ENCODE results near the gene DTNB.

Gene DTNB

GRCh38 chr2:25493207-25493606 lies 180.2 kb downstream of the DTNB start:
- DNase-seq: no peak

- DNase-seq: no peak
Measured at GRCh38 chr2:25492726-25493125, 180.7 kb downstream of the DTNB start.

- no peak for DNase-seq
Measured at GRCh38 chr2:25491966-25492532, 181.3 kb downstream of the DTNB start.

- DNase-seq: no peak
Measured at GRCh38 chr2:25491003-25491696, 182.2 kb downstream of the DTNB start.

- DNase-seq: no peak
Measured at GRCh38 chr2:25490217-25490616, 183.2 kb downstream of the DTNB start.

- no peak for DNase-seq
Measured at GRCh38 chr2:25489631-25490030, 183.7 kb downstream of the DTNB start.

GRCh38 chr2:25483607-25484266 lies 189.6 kb downstream of the DTNB start:
- DNase-seq: no peak

- DNase-seq: no peak
Measured at GRCh38 chr2:25482341-25482740, 191.0 kb downstream of the DTNB start.

- DNase-seq: no peak
Measured at GRCh38 chr2:25481381-25482300, 191.7 kb downstream of the DTNB start.

GRCh38 chr2:25480561-25480960 lies 192.8 kb downstream of the DTNB start:
- DNase-seq: no peak

GRCh38 chr2:25479761-25480160 lies 193.6 kb downstream of the DTNB start:
- DNase-seq: no peak

GRCh38 chr2:25478736-25479135 lies 194.6 kb downstream of the DTNB start:
- no peak for DNase-seq

- DNase-seq: no peak
Measured at GRCh38 chr2:25473758-25474340, 199.5 kb downstream of the DTNB start.

- no peak for DNase-seq
Measured at GRCh38 chr2:25473131-25473530, 200.2 kb downstream of the DTNB start.

GRCh38 chr2:25470806-25471205 lies 202.6 kb downstream of the DTNB start:
- DNase-seq: no peak

GRCh38 chr2:25467743-25468142 lies 205.6 kb downstream of the DTNB start:
- DNase-seq: no peak

- no peak for DNase-seq
Measured at GRCh38 chr2:25462021-25462420, 211.4 kb downstream of the DTNB start.

- no peak for DNase-seq
Measured at GRCh38 chr2:25460261-25460905, 213.0 kb downstream of the DTNB start.

- DNase-seq: no peak
Measured at GRCh38 chr2:25454824-25455611, 218.4 kb downstream of the DTNB start.

GRCh38 chr2:25453199-25453905 lies 220.0 kb downstream of the DTNB start:
- DNase-seq: no peak

- DNase-seq: no peak
Measured at GRCh38 chr2:25448808-25449207, 224.6 kb downstream of the DTNB start.
